Sigmoid colon (tissue), 7 donors: ENCODE results near the gene ZNF835. TPM values are rescaled to one million over a fixed set of nuclear protein-coding genes. Genes with fewer than 3 reads are reported as not detected.

Experiments used
- DNase-seq: peaks from one replicate; pipeline ENCODE4 v3.0.0-alpha.2; 2019
- H3K27ac ChIP-seq, 4 donors: fragments of 200-600 bp; sonication (generic); one replicate each; pipeline ENCODE4 v1.5.1; 2016 to 2019; ENCODE audit warnings: mild to moderate bottlenecking in 1 of 4
- H3K27me3 ChIP-seq, 3 donors: fragments of 200-600 bp; sonication (generic); one replicate each; pipeline ENCODE4 v1.5.1; 2019; ENCODE audit warnings: mild to moderate bottlenecking in 1 of 3
- H3K36me3 ChIP-seq, 4 donors: fragments of 200-600 bp; sonication (generic); one replicate each; pipeline ENCODE4 v1.5.1; 2016 to 2019
- H3K4me1 ChIP-seq, 4 donors: fragments of 200-600 bp; sonication (generic); one replicate each; pipeline ENCODE4 v1.5.1; 2017 to 2019
- H3K4me3 ChIP-seq, 4 donors: fragments of 200-600 bp; sonication (generic); one replicate each; pipeline ENCODE4 v1.5.1; 2017 to 2019; ENCODE audit warnings: mild to moderate bottlenecking in 2 of 4, moderate library complexity in 1 of 4
- H3K9me3 ChIP-seq, 4 donors: fragments of 200-600 bp in 3 of 4; sonication (generic) in 3 of 4; one replicate each; pipeline versions ENCODE4 v1.5.1 to v1.6.1; 2013 to 2019
- CTCF ChIP-seq, 4 experiments: fragments of 450-650 bp in 3 of 4; fragments of 200-600 bp in 1 of 4; IDR thresholded peaks; one replicate each; pipeline ENCODE4 v1.5.1; 2016 to 2019; ENCODE audit warnings: antibody characterized with exemption in 4 of 4, mild to moderate bottlenecking in 3 of 4, moderate library complexity in 2 of 4
- EP300 ChIP-seq, 4 donors: sonication (generic); formaldehyde crosslinking; IDR thresholded peaks; one replicate each; pipeline ENCODE4 v1.6.1; 2017; ENCODE audit warnings: antibody characterized with exemption in 4 of 4
- POLR2A ChIP-seq, 2 donors: fragments of 450-650 bp; IDR thresholded peaks; one replicate each; pipeline ENCODE4 v1.6.1; 2016; ENCODE audit warnings: antibody characterized with exemption in 2 of 2, mild to moderate bottlenecking in 2 of 2, moderate library complexity in 2 of 2
- POLR2AphosphoS5 ChIP-seq, 4 donors: sonication (generic); formaldehyde crosslinking; IDR thresholded peaks; one replicate each; pipeline ENCODE4 v1.6.1; 2017; ENCODE audit warnings: antibody characterized with exemption in 4 of 4
- WGBS, 2 donors: extraction: QIAGEN DNeasy Blood & Tissue Kit; methylation state at CpG; one replicate each; pipeline ENCODE4 v1.1.7; 2013; 5-methylcytosine and 5-hydroxymethylcytosine counted together
- intact Hi-C: fragments of 100-400 bp; cut with DNase I; formaldehyde crosslinking; loops from one replicate; pipeline ENCODE4 v1.15.1; 2023
- polyA plus RNA-seq, 3 donors: library from polyadenylated mRNA; stranded (reverse); fragments of 200-250 nt; gene quantifications; one replicate each; pipeline ENCODE4 v1.2.3, GENCODE V29; 2013
- total RNA-seq, 4 donors: library from RNA; depleted of rRNA; stranded (reverse); fragments of >200 nt; gene quantifications; one replicate each; pipeline ENCODE4 v1.1.0, GENCODE V29; 2016
- donor health status: healthy with polysubstance abuse.
- donor health status: Bipolar disorder and iron deficiency.
- donor health status: healthy.

Gene ZNF835
- total and polyA plus RNA-seq, 7 donors = under 0.01 to 14.3 (median 5.3) TPM; not detected in 1

GRCh38 chr19:56667311-56667870, 4.2 kb downstream of the ZNF835 start:
- Histone ChIP-seq H3K27ac (no peak overlapping the region), H3K4me3 (no peak overlapping the region), H3K9me3 (peaks cover 0 to 9% (median 0%) of the 10 kb centered on the region in 4 donors), H3K36me3 (peaks cover 8 to 24% (median 13%) of the 10 kb centered on the region in 4 donors), H3K4me1 (peaks cover 0 to 20% (median 14%) of the 10 kb centered on the region in 4 donors), H3K27me3 (no peaks in the 10 kb centered on the region)
- 75 to 76% methylated on average over 6 of the region's 6 CpGs for WGBS, 2 donors
- TF ChIP-seq POLR2AphosphoS5 (IDR thresholded peaks at IDR 0.05) (no peak), CTCF (IDR thresholded peaks at IDR 0.05) (no peak), EP300 (IDR thresholded peaks at IDR 0.05) (no peak), POLR2A (IDR thresholded peaks at IDR 0.05) (no peak)
- intact Hi-C loops = no loop called here
- no peak for DNase-seq

- intact Hi-C loops = no loop called here
- TF ChIP-seq POLR2A (IDR thresholded peaks at IDR 0.05) (no peak), EP300 (IDR thresholded peaks at IDR 0.05) (no peak), CTCF (IDR thresholded peaks at IDR 0.05) (no peak), POLR2AphosphoS5 (IDR thresholded peaks at IDR 0.05) (no peak)
- DNase-seq = no peak
- Histone ChIP-seq H3K4me3 (no peak overlapping the region), H3K27me3 (no peaks in the 10 kb centered on the region), H3K4me1 (peaks cover 0 to 8% (median 3%) of the 10 kb centered on the region in 4 donors), H3K9me3 (peaks cover 0 to 20% (median 0%) of the 10 kb centered on the region in 4 donors), H3K36me3 (peaks cover 8 to 30% (median 13%) of the 10 kb centered on the region in 4 donors), H3K27ac (no peak overlapping the region)
- WGBS, 2 donors = 93 to 96% methylated on average over 43 of the region's 43 CpGs
Measured at GRCh38 chr19:56664511-56664910, 7.0 kb downstream of the ZNF835 start.

GRCh38 chr19:56663931-56664500, 7.5 kb downstream of the ZNF835 start:
- peaks cover 0 to 8% (median 3%) of the 10 kb centered on the region in 4 donors for H3K4me1 ChIP-seq
- H3K36me3 ChIP-seq = peaks cover 8 to 30% (median 13%) of the 10 kb centered on the region in 4 donors
- no peak for DNase-seq
- H3K9me3 ChIP-seq = peaks cover 0 to 25% (median 0%) of the 10 kb centered on the region in 4 donors
- H3K27ac ChIP-seq = no peak overlapping the region
- 92 to 96% methylated on average over 60 of the region's 60 CpGs for WGBS, 2 donors
- H3K27me3 ChIP-seq = no peaks in the 10 kb centered on the region
- H3K4me3 ChIP-seq = no peak overlapping the region
- intact Hi-C loops = no loop called here
- TF ChIP-seq EP300 (IDR thresholded peaks at IDR 0.05) (no peak), POLR2AphosphoS5 (IDR thresholded peaks at IDR 0.05) (no peak), CTCF (IDR thresholded peaks at IDR 0.05) (no peak)

- Histone ChIP-seq H3K9me3 (peaks cover 0 to 25% (median 0%) of the 10 kb centered on the region in 4 donors), H3K36me3 (peaks cover 8 to 30% (median 13%) of the 10 kb centered on the region in 4 donors), H3K4me1 (peaks cover 0 to 8% (median 3%) of the 10 kb centered on the region in 4 donors), H3K27me3 (no peaks in the 10 kb centered on the region), H3K4me3 (peak overlapping the region in 1 of 4 donors; percentile 31), H3K27ac (no peak overlapping the region)
- DNase-seq = no peak
- 85 to 90% methylated on average over 3 of the region's 3 CpGs for WGBS, 2 donors
- TF ChIP-seq EP300 (IDR thresholded peaks at IDR 0.05) (no peak), POLR2A (IDR thresholded peaks at IDR 0.05) (no peak), POLR2AphosphoS5 (IDR thresholded peaks at IDR 0.05) (no peak), CTCF (IDR thresholded peaks at IDR 0.05) (no peak)
- intact Hi-C loops = no loop called here
Measured at GRCh38 chr19:56661248-56661647, 10.3 kb downstream of the ZNF835 start.
